H1 (cell line): ENCODE data around the gene ADH4. TPM values are rescaled to one million over a fixed set of nuclear protein-coding genes. Genes with fewer than 3 reads are reported as not detected.

Experiments
- CTCF ChIA-PET: fragments of 300-600 bp; sonication (Branson Sonifier 250); formaldehyde crosslinking; loops from one replicate; lab custom pipeline; 2021; ENCODE audit not compliant: partially characterized antibody; lab: Charles Lee
- POLR2A ChIA-PET: fragments of 300-600 bp; sonication (Branson Sonifier 250); formaldehyde crosslinking; loops from one replicate; lab custom pipeline; 2021; ENCODE audit warnings: inconsistent platforms; ENCODE audit not compliant: partially characterized antibody; lab: Charles Lee
- DNase-seq, 2 experiments: peaks; one replicate each; pipeline versions ENCODE4 v3.0.0 to v3.0.0-alpha.2; 2010 to 2022; ENCODE audit warnings: low spot score in 2 of 2, low read depth in 1 of 2, mixed read lengths in 1 of 2
- FAIRE-seq: peaks from 2 replicates; lab custom pipeline; 2011; peaks lifted over from hg19 to GRCh38; lab: Jason Lieb, UNC
- H2AFZ ChIP-seq: 2 replicates; pipeline ENCODE4 v1.8.1; 2012; ENCODE audit warnings: low read length, inconsistent platforms
- H2AK5ac ChIP-seq: 2 replicates; pipeline ENCODE4 v1.6.1; 2013; ENCODE audit warnings: low read depth, low read length
- H2BK120ac ChIP-seq: replicated peaks from 2 replicates; pipeline ENCODE3; 2013; ENCODE audit warnings: low read depth, low read length, inconsistent platforms
- H2BK12ac ChIP-seq: 2 replicates; pipeline ENCODE4 v1.6.1; 2013; ENCODE audit warnings: low read depth, low read length
- H2BK15ac ChIP-seq: 2 replicates; pipeline ENCODE4 v1.6.1; 2013; ENCODE audit warnings: low read length
- H2BK20ac ChIP-seq: 2 replicates; pipeline ENCODE4 v1.6.1; 2013; ENCODE audit warnings: low read length
- H2BK5ac ChIP-seq: 2 replicates; pipeline ENCODE4 v1.6.1; 2013; ENCODE audit warnings: low read depth, low read length
- H3K14ac ChIP-seq: 2 replicates; pipeline ENCODE4 v1.6.1; 2013; ENCODE audit warnings: inconsistent platforms; ENCODE audit not compliant: insufficient read length
- H3K18ac ChIP-seq: 2 replicates; pipeline ENCODE4 v1.6.1; 2013; ENCODE audit warnings: low read length; ENCODE audit errors: extremely low read depth
- H3K23ac ChIP-seq: 2 replicates; pipeline ENCODE4 v1.6.1; 2013; ENCODE audit warnings: inconsistent platforms; ENCODE audit not compliant: insufficient read length
- H3K23me2 ChIP-seq: 2 replicates; pipeline ENCODE4 v1.6.1; 2013; ENCODE audit warnings: low read depth, low read length
- H3K27ac ChIP-seq: 2 replicates; pipeline ENCODE4 v1.6.1; 2011; ENCODE audit warnings: low read depth, low read length, inconsistent platforms
- H3K27me3 ChIP-seq, 4 experiments: replicated peaks in 1 of 4; 1 replicate in 1 of 4; 2 replicates in 3 of 4; pipeline versions ENCODE4 v1.6.1 to v1.8.1; 2011 to 2013; ENCODE audit warnings: low read length in 3 of 4, mild to moderate bottlenecking in 3 of 4, inconsistent platforms in 2 of 4, mixed read lengths in 2 of 4, moderate library complexity in 1 of 4; ENCODE audit not compliant: control insufficient read depth in 3 of 4, insufficient read depth in 3 of 4; ENCODE audit errors: extremely low read depth in 1 of 4
- H3K36me3 ChIP-seq, 4 experiments: 2 replicates each; pipeline versions ENCODE4 v1.6.1 to v1.8.1; 2011 to 2013; ENCODE audit warnings: mild to moderate bottlenecking in 4 of 4, low read length in 3 of 4, moderate library complexity in 2 of 4, control low read depth in 1 of 4, inconsistent platforms in 1 of 4; ENCODE audit not compliant: insufficient read depth in 4 of 4, control insufficient read depth in 2 of 4
- H3K4ac ChIP-seq: replicated peaks from 2 replicates; pipeline ENCODE3; 2013; ENCODE audit warnings: low read length, low read depth, mixed read lengths, inconsistent platforms; ENCODE audit not compliant: insufficient read length
- H3K4me1 ChIP-seq, 4 experiments: replicated peaks in 1 of 4; 1 replicate in 1 of 4; 2 replicates in 3 of 4; pipeline versions ENCODE4 v1.6.1 to v1.8.1; 2011 to 2013; ENCODE audit warnings: low read length in 3 of 4, inconsistent platforms in 2 of 4, mixed read lengths in 1 of 4; ENCODE audit not compliant: insufficient read depth in 4 of 4, control insufficient read depth in 3 of 4
- H3K4me2 ChIP-seq, 2 experiments: 2 replicates each; pipeline versions ENCODE4 v1.6.1 to v1.8.1; 2011 to 2013; ENCODE audit warnings: low read depth in 2 of 2, low read length in 2 of 2, control low read depth in 1 of 2, inconsistent platforms in 1 of 2, mild to moderate bottlenecking in 1 of 2; ENCODE audit not compliant: insufficient read depth in 1 of 2
- H3K4me3 ChIP-seq, 4 experiments: fragments of 200-600, 300-600 bp in 1 of 4; sonication (generic), shearing (Covaris generic), sonication (Bioruptor Twin) in 1 of 4; 2 replicates each; pipeline versions ENCODE4 v1.5.1 to v1.8.1; 2011 to 2016; ENCODE audit warnings: low read length in 4 of 4, low read depth in 3 of 4, control low read depth in 2 of 4, inconsistent platforms in 2 of 4, mild to moderate bottlenecking in 2 of 4, mixed read lengths in 1 of 4, moderate library complexity in 1 of 4; ENCODE audit not compliant: insufficient read depth in 2 of 4; ENCODE audit errors: extremely low read depth in 1 of 4
- H3K56ac ChIP-seq: replicated peaks from 2 replicates; pipeline ENCODE3; 2013; ENCODE audit warnings: low read depth, mild to moderate bottlenecking, mixed read lengths, low read length, inconsistent platforms; ENCODE audit not compliant: insufficient read length
- H3K79me1 ChIP-seq: 2 replicates; pipeline ENCODE4 v1.6.1; 2013; ENCODE audit warnings: low read depth, low read length, control low read depth
- H3K79me2 ChIP-seq, 2 experiments: 2 replicates each; pipeline versions ENCODE4 v1.6.1 to v1.8.1; 2012 to 2013; ENCODE audit warnings: low read length in 2 of 2, mild to moderate bottlenecking in 2 of 2, inconsistent platforms in 1 of 2; ENCODE audit not compliant: insufficient read depth in 2 of 2, control insufficient read depth in 1 of 2
- H3K9ac ChIP-seq, 4 experiments: replicated peaks in 1 of 4; 1 replicate in 1 of 4; 2 replicates in 3 of 4; pipeline versions ENCODE4 v1.6.1 to v1.8.1; 2011 to 2013; ENCODE audit warnings: low read depth in 3 of 4, low read length in 3 of 4, control low read depth in 2 of 4, mild to moderate bottlenecking in 2 of 4, moderate library complexity in 2 of 4, inconsistent platforms in 1 of 4; ENCODE audit errors: extremely low read depth in 1 of 4
- H3K9me3 ChIP-seq, 2 experiments: 2 replicates each; pipeline versions ENCODE4 v1.6.1 to v1.8.1; 2012 to 2013; ENCODE audit warnings: mild to moderate bottlenecking in 2 of 2, moderate library complexity in 2 of 2, control low read depth in 1 of 2, inconsistent platforms in 1 of 2, low read depth in 1 of 2, low read length in 1 of 2, mixed read lengths in 1 of 2; ENCODE audit not compliant: insufficient read depth in 2 of 2
- H4K20me1 ChIP-seq, 2 experiments: replicated peaks in 1 of 2; 2 replicates each; pipeline versions ENCODE3 to v1.8.1; 2011 to 2013; ENCODE audit warnings: inconsistent platforms in 2 of 2, low read length in 2 of 2, mild to moderate bottlenecking in 1 of 2; ENCODE audit not compliant: insufficient read depth in 2 of 2, control insufficient read depth in 1 of 2
- H4K5ac ChIP-seq: 2 replicates; pipeline ENCODE4 v1.6.1; 2013; ENCODE audit warnings: low read length, low read depth, mixed read lengths, inconsistent platforms; ENCODE audit not compliant: insufficient read length
- H4K8ac ChIP-seq: 2 replicates; pipeline ENCODE4 v1.8.0; 2013; ENCODE audit warnings: mild to moderate bottlenecking, moderate library complexity, low read length, inconsistent platforms; ENCODE audit not compliant: insufficient read depth; ENCODE audit errors: extremely low read depth
- H4K91ac ChIP-seq: replicated peaks from 2 replicates; pipeline ENCODE3; 2013; ENCODE audit warnings: low read length, mixed read lengths, inconsistent platforms; ENCODE audit not compliant: insufficient read length
- ATF2 ChIP-seq: IDR thresholded peaks from 2 replicates; pipeline ENCODE4 v1.6.1; 2012; ENCODE audit warnings: low read length, inconsistent platforms
- BCL11A ChIP-seq, 2 experiments: IDR thresholded peaks; one replicate each; pipeline ENCODE4 v1.6.1; 2011; ENCODE audit warnings: low read depth in 2 of 2, low read length in 2 of 2, mild to moderate bottlenecking in 2 of 2
- CTCF ChIP-seq, 3 experiments: IDR thresholded peaks; 1 replicate in 2 of 3; 2 replicates in 1 of 3; pipeline versions ENCODE4 v1.5.1 to v1.6.1; 2011; ENCODE audit warnings: low read length in 3 of 3, mild to moderate bottlenecking in 3 of 3, inconsistent platforms in 2 of 3, low read depth in 1 of 3, moderate library complexity in 1 of 3; ENCODE audit not compliant: insufficient read depth in 1 of 3; ENCODE audit errors: control extremely low read depth in 1 of 3
- POLR2AphosphoS5 ChIP-seq: IDR thresholded peaks from 2 replicates; pipeline ENCODE4 v1.6.1; 2011; ENCODE audit warnings: low read depth, low read length
- RBBP5 ChIP-seq: IDR thresholded peaks from 2 replicates; pipeline ENCODE4 v1.7.1; 2012; ENCODE audit warnings: low read depth, mild to moderate bottlenecking, inconsistent platforms, low read length, moderate library complexity, borderline replicate concordance
- SAP30 ChIP-seq: fragments of 300-600 bp; sonication (generic); IDR thresholded peaks from 2 replicates; pipeline ENCODE4 v1.7.1; 2012; ENCODE audit warnings: low read length, moderate library complexity, mild to moderate bottlenecking, inconsistent platforms; ENCODE audit not compliant: insufficient read depth, insufficient replicate concordance
- SIN3A ChIP-seq, 2 experiments: IDR thresholded peaks in 1 of 2; conservative IDR thresholded peaks in 1 of 2; 2 replicates each; pipeline ENCODE4 v1.6.1; 2011 to 2012; ENCODE audit warnings: low read length in 2 of 2, improper control_type of control experiment in 1 of 2, low read depth in 1 of 2, mild to moderate bottlenecking in 1 of 2
- ZNF274 ChIP-seq: IDR thresholded peaks from 2 replicates; pipeline ENCODE4 v1.7.0; 2012; ENCODE audit warnings: low read length, borderline replicate concordance; ENCODE audit errors: extremely low read depth
- WGBS, 2 experiments: shearing (Covaris generic) in 1 of 2; methylation state at CpG; one replicate each; pipeline versions ENCODE4 v1.1.6 to v1.1.7; 2013 to 2015; ENCODE audit warnings: low lambda C conversion rate in 2 of 2, mixed read lengths in 2 of 2, inconsistent platforms in 1 of 2, low coverage in 1 of 2, missing lambda C conversion rate in 1 of 2; ENCODE audit not compliant: insufficient replicate concordance in 2 of 2, insufficient coverage in 1 of 2, insufficient read length in 1 of 2; ENCODE audit errors: extremely low coverage in 1 of 2, missing lambda C conversion rate in 1 of 2; 5-methylcytosine and 5-hydroxymethylcytosine counted together
- polyA plus RNA-seq, 7 experiments: library from polyadenylated mRNA; depleted of rRNA in 3 of 7; stranded (reverse) in 5 of 7; unstranded in 2 of 7; fragments of >200 nt in 5 of 7; fragments of 200-250 nt in 2 of 7; gene quantifications; 1 replicate in 5 of 7; 2 replicates in 1 of 7; 4 replicates in 1 of 7; pipeline versions ENCODE4 v1.2.1 to v1.2.3, GENCODE V29; 2011 to 2013; ENCODE audit warnings: missing spikeins in 2 of 7, mixed read lengths in 2 of 7
- total RNA-seq: library from RNA; stranded (reverse); fragmentation: NEBNext Ultra II Directional; extraction: Animal tissue kit (Norgen Biotek cat#: 25700); gene quantifications from 2 replicates; pipeline ENCODE4 v1.2.1, GENCODE V29; 2021

ADH4 gene
- total and polyA plus RNA-seq, 2 of the 8 experiments (the other 6 are each of a cell fraction or from before 2014, with no cell fraction given) = not detected

- H3K27me3 ChIP-seq = no peaks in the 10 kb centered on the region
- no peak overlapping the region for H3K4me2 ChIP-seq
- H2BK20ac ChIP-seq = no peak overlapping the region
- H3K23ac ChIP-seq = no peak overlapping the region
- no peaks in the 10 kb centered on the region for H3K4me1 ChIP-seq
- H2AFZ ChIP-seq = no peak overlapping the region
- no peak overlapping the region for H3K4ac ChIP-seq
- H3K36me3 ChIP-seq = no peaks in the 10 kb centered on the region
- H3K18ac ChIP-seq = no peak overlapping the region
- H3K9ac ChIP-seq = no peak overlapping the region
- no peak overlapping the region for H2AK5ac ChIP-seq
- no peak overlapping the region for H3K14ac ChIP-seq
- H3K27ac ChIP-seq = no peak overlapping the region
- peaks cover 3 to 13% of the 10 kb centered on the region in 2 experiments; a peak in 1 of 4 replicates for H3K9me3 ChIP-seq
- DNase-seq (no peak), FAIRE-seq (no peak)
- H2BK15ac ChIP-seq = no peak overlapping the region
- H3K23me2 ChIP-seq = no peaks in the 10 kb centered on the region
- H2BK120ac ChIP-seq = no peak overlapping the region
- no peaks in the 10 kb centered on the region for H3K79me1 ChIP-seq
- H3K79me2 ChIP-seq = no peaks in the 10 kb centered on the region; a peak in 1 of 4 replicates
- H4K5ac ChIP-seq = no peak overlapping the region
- CTCF ChIA-PET = interaction anchor here (1.3 kb wide), 1 partner anchor 279 kb away, joined by 3 read pairs; no protein-coding TSS in a partner anchor
- no peak overlapping the region for H3K4me3 ChIP-seq
- H4K20me1 ChIP-seq = no peaks in the 10 kb centered on the region
- no peak overlapping the region for H3K56ac ChIP-seq
- H4K8ac ChIP-seq = no peak overlapping the region
- no peak overlapping the region for H2BK5ac ChIP-seq
- POLR2A ChIA-PET = no interaction called here
- H4K91ac ChIP-seq = no peak overlapping the region
- H2BK12ac ChIP-seq = no peak overlapping the region
- WGBS, 2 experiments = 95% methylated on average over 1 of the region's 1 CpG; no CpG with 5 or more reads in 1 of the 2 experiments
- no peak for TF ChIP-seq ATF2
- no peak for TF ChIP-seq SAP30
- TF ChIP-seq BCL11A (IDR thresholded peaks at IDR 0.05; ENCODE audit: low read depth in 2 of 2, low read length in 2 of 2) = no peak
- no peak for TF ChIP-seq POLR2AphosphoS5
- no peak for TF ChIP-seq CTCF (IDR thresholded peaks at IDR 0.05; ENCODE audit: control extremely low read depth in 1 of 3, insufficient read depth in 1 of 3, low read depth in 1 of 3, low read length in 3 of 3)
- no peak for TF ChIP-seq ZNF274
- no peak for TF ChIP-seq RBBP5
- no peak for TF ChIP-seq SIN3A (conservative IDR thresholded peaks at IDR 0.05 in 1 of 2, IDR thresholded peaks at IDR 0.05 in 1 of 2; ENCODE audit: low read depth in 1 of 2, low read length in 2 of 2)
Observed at GRCh38 chr4:99126376-99126775, 17.7 kb downstream of the ADH4 start.
